Liver (tissue), 3 donors: ENCODE results near the gene ZNF438.

ENCODE experiments used
- ATF3 ChIP-seq: IDR thresholded peaks from 2 replicates; pipeline ENCODE4 v1.6.1; 2016; ENCODE audit warnings: antibody characterized with exemption
- CTCF ChIP-seq: fragments of 150-350 bp; IDR thresholded peaks from 2 replicates; pipeline ENCODE4 v1.5.1; 2017; ENCODE audit warnings: improper control_type of control experiment, low read depth, low read length; ENCODE audit not compliant: missing input control
- FOXA1 ChIP-seq: IDR thresholded peaks from 2 replicates; pipeline ENCODE4 v1.6.1; 2016; ENCODE audit warnings: antibody characterized with exemption
- GABPA ChIP-seq, 2 donors: IDR thresholded peaks in 1 of 2; conservative IDR thresholded peaks in 1 of 2; 2 replicates each; pipeline ENCODE4 v1.6.1; 2016; ENCODE audit warnings: antibody characterized with exemption in 2 of 2, mild to moderate bottlenecking in 1 of 2, moderate library complexity in 1 of 2
- HNF4G ChIP-seq: IDR thresholded peaks from 2 replicates; pipeline ENCODE4 v1.6.1; 2016; ENCODE audit warnings: antibody characterized with exemption
- JUND ChIP-seq, 2 donors: IDR thresholded peaks; 2 replicates each; pipeline ENCODE4 v1.6.1; 2016; ENCODE audit warnings: antibody characterized with exemption in 2 of 2
- MAX ChIP-seq: IDR thresholded peaks from 2 replicates; pipeline ENCODE4 v1.6.1; 2016; ENCODE audit warnings: antibody characterized with exemption
- REST ChIP-seq: IDR thresholded peaks from 2 replicates; pipeline ENCODE4 v1.6.1; 2016; ENCODE audit warnings: antibody characterized with exemption, mild to moderate bottlenecking
- RXRA ChIP-seq, 2 donors: IDR thresholded peaks; 2 replicates each; pipeline ENCODE4 v1.6.1; 2017 to 2018; ENCODE audit warnings: antibody characterized with exemption in 2 of 2, mild to moderate bottlenecking in 1 of 2
- SP1 ChIP-seq: IDR thresholded peaks from 2 replicates; pipeline ENCODE4 v1.6.1; 2018; ENCODE audit warnings: antibody characterized with exemption, mild to moderate bottlenecking
- TAF1 ChIP-seq: conservative IDR thresholded peaks from 2 replicates; pipeline ENCODE4 v1.6.1; 2016; ENCODE audit warnings: antibody characterized with exemption, mild to moderate bottlenecking
- YY1 ChIP-seq: IDR thresholded peaks from 2 replicates; pipeline ENCODE4 v1.6.1; 2016; ENCODE audit warnings: antibody characterized with exemption, mild to moderate bottlenecking
- donor health status: healthy.
- donor health status: healthy.

- TF ChIP-seq MAX (no peak), CTCF (no peak), GABPA (IDR thresholded peaks at IDR 0.05 in 1 of 2, conservative IDR thresholded peaks at IDR 0.05 in 1 of 2) (no peak), ATF3 (no peak), JUND (IDR thresholded peaks at IDR 0.05) (no peak), RXRA (IDR thresholded peaks at IDR 0.05) (no peak), YY1 (no peak), HNF4G (no peak), FOXA1 (no peak), TAF1 (no peak), SP1 (no peak), REST (no peak)
Measured at GRCh38 chr10:31033147-31033546, 1.5 kb upstream of the ZNF438 start.
